ENCODE measurements around the gene RNF220. TPM values are rescaled to one million over a fixed set of nuclear protein-coding genes. Genes with fewer than 3 reads are reported as not detected.
"Not testable (repeated sequence)": the region's sequence is repeated elsewhere in the genome, so short reads cannot be mapped to it uniquely, and the experiment has no call there.

RNF220 gene
- total RNA-seq, 1 donor from 2014 or later: 25.1 TPM

- Histone ChIP-seq H3K27me3 (ENCODE audit: control insufficient read depth in 3 of 3, insufficient read depth in 3 of 3, low read length in 3 of 3) (no peaks in the 10 kb centered on the region), H3K4me1 (ENCODE audit: control insufficient read depth in 3 of 3, insufficient read depth in 3 of 3, low read length in 3 of 3) (no peaks in the 10 kb centered on the region), H3K4me3 (ENCODE audit: low read length in 3 of 3) (no peak overlapping the region), H3K36me3 (ENCODE audit: control insufficient read depth in 3 of 3, insufficient read depth in 3 of 3, low read length in 3 of 3) (no peaks in the 10 kb centered on the region), H3K27ac (ENCODE audit: low read depth, low read length) (no peak overlapping the region), H3K9ac (ENCODE audit: low read depth in 1 of 3, low read length in 3 of 3) (no peak overlapping the region), H3K9me3 (ENCODE audit: control insufficient read depth in 3 of 3, low read length in 3 of 3) (no peaks in the 10 kb centered on the region)
Measured at GRCh38 chr1:44689447-44689765, 284.4 kb downstream of the RNF220 start.

DNA sequence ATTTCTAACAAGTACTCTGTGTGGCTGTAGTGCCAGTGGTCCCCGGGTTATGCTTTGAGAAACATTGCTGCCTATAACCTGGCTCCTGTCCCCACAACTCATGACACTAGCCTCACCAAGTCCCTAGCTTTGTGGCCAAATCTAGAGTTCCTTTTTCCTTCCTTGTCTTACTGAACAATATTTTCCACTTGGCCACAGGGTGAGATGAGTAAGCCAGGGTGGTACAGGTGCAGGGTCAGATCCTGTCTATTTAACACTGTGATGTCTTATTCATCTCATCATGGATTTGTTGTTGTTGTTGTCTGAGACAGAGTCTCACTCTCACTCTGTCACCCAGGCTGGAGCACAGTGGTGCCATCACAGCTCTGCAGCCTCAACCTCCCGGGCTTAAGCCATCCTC lies 288.1 kb downstream of the RNF220 start:
- Histone ChIP-seq H3K4me1 (ENCODE audit: control insufficient read depth in 3 of 3, insufficient read depth in 3 of 3, low read length in 3 of 3) (no peaks in the 10 kb centered on the region), H3K36me3 (ENCODE audit: control insufficient read depth in 3 of 3, insufficient read depth in 3 of 3, low read length in 3 of 3) (no peaks in the 10 kb centered on the region), H3K9ac (ENCODE audit: low read depth in 1 of 3, low read length in 3 of 3) (no peak overlapping the region), H3K27ac (ENCODE audit: low read depth, low read length) (no peak overlapping the region), H3K27me3 (ENCODE audit: control insufficient read depth in 3 of 3, insufficient read depth in 3 of 3, low read length in 3 of 3) (no peaks in the 10 kb centered on the region), H3K4me3 (ENCODE audit: low read length in 3 of 3) (no peak overlapping the region), H3K9me3 (ENCODE audit: control insufficient read depth in 3 of 3, low read length in 3 of 3) (no peaks in the 10 kb centered on the region)

- Histone ChIP-seq H3K27ac (ENCODE audit: low read depth, low read length) (no peak overlapping the region), H3K27me3 (ENCODE audit: control insufficient read depth in 3 of 3, insufficient read depth in 3 of 3, low read length in 3 of 3) (no peaks in the 10 kb centered on the region), H3K36me3 (ENCODE audit: control insufficient read depth in 3 of 3, insufficient read depth in 3 of 3, low read length in 3 of 3) (no peaks in the 10 kb centered on the region), H3K4me3 (ENCODE audit: low read length in 3 of 3) (no peak overlapping the region), H3K9ac (ENCODE audit: low read depth in 1 of 3, low read length in 3 of 3) (no peak overlapping the region), H3K9me3 (ENCODE audit: control insufficient read depth in 3 of 3, low read length in 3 of 3) (no peaks in the 10 kb centered on the region), H3K4me1 (ENCODE audit: control insufficient read depth in 3 of 3, insufficient read depth in 3 of 3, low read length in 3 of 3) (no peaks in the 10 kb centered on the region)
Measured at GRCh38 chr1:44693900-44694299, 288.8 kb downstream of the RNF220 start.

GRCh38 chr1:44694863-44695478 lies 289.9 kb downstream of the RNF220 start:
- Histone ChIP-seq H3K36me3 (ENCODE audit: control insufficient read depth in 3 of 3, insufficient read depth in 3 of 3, low read length in 3 of 3) (no peaks in the 10 kb centered on the region), H3K27ac (ENCODE audit: low read depth, low read length) (no peak overlapping the region), H3K9me3 (ENCODE audit: control insufficient read depth in 3 of 3, low read length in 3 of 3) (no peaks in the 10 kb centered on the region), H3K4me1 (ENCODE audit: control insufficient read depth in 3 of 3, insufficient read depth in 3 of 3, low read length in 3 of 3) (no peaks in the 10 kb centered on the region), H3K4me3 (ENCODE audit: low read length in 3 of 3) (no peak overlapping the region), H3K9ac (ENCODE audit: low read depth in 1 of 3, low read length in 3 of 3) (no peak overlapping the region), H3K27me3 (ENCODE audit: control insufficient read depth in 3 of 3, insufficient read depth in 3 of 3, low read length in 3 of 3) (no peaks in the 10 kb centered on the region)

DNA sequence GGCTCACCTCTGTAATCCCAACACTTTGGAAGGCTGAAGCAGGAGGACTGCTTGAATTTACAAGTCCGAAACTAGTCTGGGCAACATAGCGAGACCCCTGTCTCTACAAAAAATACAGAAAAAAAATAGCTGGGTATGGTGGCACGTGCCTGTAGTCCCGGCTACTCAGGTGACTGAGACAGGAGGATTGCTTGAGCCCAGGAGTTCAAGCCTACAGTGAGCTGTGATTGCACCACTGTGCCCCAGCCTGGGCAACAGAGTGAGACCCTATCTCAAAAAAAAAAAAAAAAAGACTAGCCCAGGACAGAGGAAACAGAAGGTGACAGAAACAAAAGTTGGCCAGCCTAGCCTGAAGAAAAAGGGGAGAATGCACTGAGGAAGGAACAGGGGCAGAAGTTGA lies 290.6 kb downstream of the RNF220 start:
- Histone ChIP-seq H3K27ac (ENCODE audit: low read depth, low read length) (no peak overlapping the region), H3K4me3 (ENCODE audit: low read length in 3 of 3) (no peak overlapping the region), H3K27me3 (ENCODE audit: control insufficient read depth in 3 of 3, insufficient read depth in 3 of 3, low read length in 3 of 3) (no peaks in the 10 kb centered on the region)

GRCh38 chr1:44696101-44696500 lies 291.0 kb downstream of the RNF220 start:
- no peaks in the 10 kb centered on the region for H3K4me1 ChIP-seq (ENCODE audit: control insufficient read depth in 3 of 3, insufficient read depth in 3 of 3, low read length in 3 of 3)
- no peaks in the 10 kb centered on the region for H3K9me3 ChIP-seq (ENCODE audit: control insufficient read depth in 3 of 3, low read length in 3 of 3)
- H3K36me3 ChIP-seq (ENCODE audit: control insufficient read depth in 3 of 3, insufficient read depth in 3 of 3, low read length in 3 of 3): no peaks in the 10 kb centered on the region
- H3K27me3 ChIP-seq (ENCODE audit: control insufficient read depth in 3 of 3, insufficient read depth in 3 of 3, low read length in 3 of 3): no peaks in the 10 kb centered on the region
- no peak overlapping the region for H3K27ac ChIP-seq (ENCODE audit: low read depth, low read length)
- no peak overlapping the region for H3K9ac ChIP-seq (ENCODE audit: low read depth in 1 of 3, low read length in 3 of 3)
- no peak overlapping the region for H3K4me3 ChIP-seq (ENCODE audit: low read length in 3 of 3)

More for the DNA sequence above, 290.6 kb downstream of the RNF220 start:
- no peaks in the 10 kb centered on the region for H3K9me3 ChIP-seq (ENCODE audit: control insufficient read depth in 3 of 3, low read length in 3 of 3)
- no peak overlapping the region for H3K9ac ChIP-seq (ENCODE audit: low read depth in 1 of 3, low read length in 3 of 3)
- no peaks in the 10 kb centered on the region for H3K36me3 ChIP-seq (ENCODE audit: control insufficient read depth in 3 of 3, insufficient read depth in 3 of 3, low read length in 3 of 3)
- no peaks in the 10 kb centered on the region for H3K4me1 ChIP-seq (ENCODE audit: control insufficient read depth in 3 of 3, insufficient read depth in 3 of 3, low read length in 3 of 3)

- Histone ChIP-seq H3K4me3 (ENCODE audit: low read length in 3 of 3) (no peak overlapping the region), H3K4me1 (ENCODE audit: control insufficient read depth in 3 of 3, insufficient read depth in 3 of 3, low read length in 3 of 3) (no peaks in the 10 kb centered on the region), H3K27me3 (ENCODE audit: control insufficient read depth in 3 of 3, insufficient read depth in 3 of 3, low read length in 3 of 3) (no peaks in the 10 kb centered on the region), H3K27ac (ENCODE audit: low read depth, low read length) (no peak overlapping the region), H3K9me3 (ENCODE audit: control insufficient read depth in 3 of 3, low read length in 3 of 3) (no peaks in the 10 kb centered on the region), H3K36me3 (ENCODE audit: control insufficient read depth in 3 of 3, insufficient read depth in 3 of 3, low read length in 3 of 3) (no peaks in the 10 kb centered on the region), H3K9ac (ENCODE audit: low read depth in 1 of 3, low read length in 3 of 3) (no peak overlapping the region)
Measured at GRCh38 chr1:44696789-44697345, 291.8 kb downstream of the RNF220 start.

DNA sequence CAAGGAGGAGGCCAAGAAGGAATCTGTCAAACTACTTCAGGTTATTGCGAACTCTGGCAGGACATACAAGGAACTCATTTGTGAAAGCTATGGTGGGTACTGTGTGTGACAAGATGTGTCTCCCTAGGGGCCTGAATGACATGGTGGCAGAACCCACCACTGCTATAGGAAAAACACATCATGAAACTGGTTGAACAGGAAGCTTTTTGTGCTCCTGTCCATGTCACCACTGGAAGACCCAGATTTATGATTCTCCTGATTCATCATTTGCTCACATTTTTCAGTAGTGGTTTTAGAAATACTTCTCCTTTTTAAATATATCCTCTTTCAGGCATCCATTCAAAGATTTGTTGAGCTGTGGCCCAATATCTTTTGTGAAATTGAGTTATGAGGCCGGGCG lies 293.1 kb downstream of the RNF220 start:
- Histone ChIP-seq H3K27ac (ENCODE audit: low read depth, low read length) (no peak overlapping the region), H3K36me3 (ENCODE audit: control insufficient read depth in 3 of 3, insufficient read depth in 3 of 3, low read length in 3 of 3) (no peaks in the 10 kb centered on the region)

GRCh38 chr1:44699375-44699774 lies 294.3 kb downstream of the RNF220 start:
- not testable (repeated sequence) for H3K4me1 ChIP-seq (ENCODE audit: control insufficient read depth in 3 of 3, insufficient read depth in 3 of 3, low read length in 3 of 3); H3K27me3 ChIP-seq (ENCODE audit: control insufficient read depth in 3 of 3, insufficient read depth in 3 of 3, low read length in 3 of 3); H3K9me3 ChIP-seq (ENCODE audit: control insufficient read depth in 3 of 3, low read length in 3 of 3); H3K4me3 ChIP-seq (ENCODE audit: low read length in 3 of 3); H3K27ac ChIP-seq (ENCODE audit: low read depth, low read length); H3K36me3 ChIP-seq (ENCODE audit: control insufficient read depth in 3 of 3, insufficient read depth in 3 of 3, low read length in 3 of 3); H3K9ac ChIP-seq (ENCODE audit: low read depth in 1 of 3, low read length in 3 of 3)

More for the DNA sequence above, 293.1 kb downstream of the RNF220 start:
- H3K9me3 ChIP-seq (ENCODE audit: control insufficient read depth in 3 of 3, low read length in 3 of 3): no peaks in the 10 kb centered on the region
- H3K27me3 ChIP-seq (ENCODE audit: control insufficient read depth in 3 of 3, insufficient read depth in 3 of 3, low read length in 3 of 3): no peaks in the 10 kb centered on the region
- H3K9ac ChIP-seq (ENCODE audit: low read depth in 1 of 3, low read length in 3 of 3): no peak overlapping the region
- H3K4me1 ChIP-seq (ENCODE audit: control insufficient read depth in 3 of 3, insufficient read depth in 3 of 3, low read length in 3 of 3): no peaks in the 10 kb centered on the region
- no peak overlapping the region for H3K4me3 ChIP-seq (ENCODE audit: low read length in 3 of 3)

DNA sequence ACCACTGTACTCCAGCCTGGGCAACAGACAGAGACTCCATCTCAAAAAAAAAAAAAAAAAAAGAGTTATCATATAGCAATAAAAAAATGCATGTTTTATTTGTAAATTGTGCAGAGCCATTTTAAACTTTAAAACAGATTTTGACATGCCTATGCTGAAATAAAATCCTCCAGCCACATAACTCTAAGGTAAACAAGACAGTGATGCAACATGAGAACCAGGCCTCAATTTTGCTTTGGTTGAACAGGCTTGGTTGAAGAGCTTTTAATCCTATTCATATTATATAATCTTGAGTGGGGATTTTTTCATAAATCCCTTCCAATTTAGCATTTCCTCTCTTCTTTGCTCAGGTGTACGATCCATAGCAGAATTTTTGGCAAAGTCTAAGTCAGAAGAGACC lies 295.5 kb downstream of the RNF220 start:
- Histone ChIP-seq H3K27ac (ENCODE audit: low read depth, low read length) (no peak overlapping the region), H3K4me3 (ENCODE audit: low read length in 3 of 3) (no peak overlapping the region), H3K9me3 (ENCODE audit: control insufficient read depth in 3 of 3, low read length in 3 of 3) (no peaks in the 10 kb centered on the region), H3K27me3 (ENCODE audit: control insufficient read depth in 3 of 3, insufficient read depth in 3 of 3, low read length in 3 of 3) (no peaks in the 10 kb centered on the region), H3K9ac (ENCODE audit: low read depth in 1 of 3, low read length in 3 of 3) (no peak overlapping the region), H3K36me3 (ENCODE audit: control insufficient read depth in 3 of 3, insufficient read depth in 3 of 3, low read length in 3 of 3) (no peaks in the 10 kb centered on the region), H3K4me1 (ENCODE audit: control insufficient read depth in 3 of 3, insufficient read depth in 3 of 3, low read length in 3 of 3) (no peaks in the 10 kb centered on the region)
